Activated CD4-positive, alpha-beta memory T cell treated with anti-CD3 and anti-CD28 coated beads for 36 hours (primary cell): ENCODE data around the gene LRP2BP. TPM values are rescaled to one million over a fixed set of nuclear protein-coding genes. Genes with fewer than 3 reads are reported as not detected.
"Not testable (repeated sequence)": the region's sequence is repeated elsewhere in the genome, so short reads cannot be mapped to it uniquely, and the experiment has no call there.

ENCODE experiments used
- CTCF ChIA-PET: fragments of 350-600 bp; sonication (Branson Sonifier 250); formaldehyde crosslinking; loops from one replicate; lab custom pipeline; 2021; ENCODE audit warnings: antibody characterized with exemption, inconsistent platforms; lab: Charles Lee
- POLR2A ChIA-PET: fragments of 350-600 bp; sonication (Branson Sonifier 250); formaldehyde crosslinking; loops from one replicate; lab custom pipeline; 2021; ENCODE audit warnings: antibody characterized with exemption; lab: Charles Lee
- DNase-seq: peaks from one replicate; pipeline ENCODE4 v3.0.0-alpha.2; 2020
- H3K27ac Mint-ChIP-seq: one replicate; pipeline ENCODE4 v1.8.0; 2021; ENCODE audit warnings: mixed read lengths
- H3K27me3 Mint-ChIP-seq: one replicate; pipeline ENCODE4 v1.8.0; 2021; ENCODE audit warnings: mixed read lengths
- H3K36me3 Mint-ChIP-seq: one replicate; pipeline ENCODE4 v1.8.0; 2021; ENCODE audit warnings: mixed read lengths
- H3K4me1 Mint-ChIP-seq: one replicate; pipeline ENCODE4 v1.8.0; 2021; ENCODE audit warnings: low read depth, mixed read lengths
- H3K4me3 Mint-ChIP-seq: one replicate; pipeline ENCODE4 v1.8.0; 2021; ENCODE audit warnings: mild to moderate bottlenecking, mixed read lengths
- H3K9me3 Mint-ChIP-seq: one replicate; pipeline ENCODE4 v1.8.0; 2021; ENCODE audit warnings: mixed read lengths
- intact Hi-C: fragments of 100-400 bp; cut with micrococcal nuclease; formaldehyde crosslinking; loops from one replicate; pipeline ENCODE4 v1.15.1; 2023
- total RNA-seq, 2 experiments: library from RNA; stranded (reverse); gene quantifications; one replicate each; pipeline ENCODE4 v1.2.3, GENCODE V29; 2021

LRP2BP gene
- total RNA-seq, 2 experiments from 2014 or later, result 0.36 to 0.48 TPM

GRCh38 chr4:185339941-185340340 is 55.8 kb downstream of the LRP2BP start:
- H3K4me1 Mint-ChIP-seq, result peaks cover 55% of the 10 kb centered on the region
- H3K27ac Mint-ChIP-seq, result no peak overlapping the region
- H3K4me3 Mint-ChIP-seq, result no peak overlapping the region
- no peak for DNase-seq
- intact Hi-C loops, result loop anchor here (5.0 kb wide), 3 partner anchors 83 to 918 kb away; partner anchors contain the start of gene CFAP97
- ChIA-PET POLR2A (no interaction called here), CTCF (no interaction called here)
- no peaks in the 10 kb centered on the region for H3K27me3 Mint-ChIP-seq
- peaks cover 32% of the 10 kb centered on the region for H3K36me3 Mint-ChIP-seq
- H3K9me3 Mint-ChIP-seq, result peaks cover 2% of the 10 kb centered on the region

GRCh38 chr4:185335579-185335978 is 60.1 kb downstream of the LRP2BP start:
- Mint-ChIP-seq H3K4me3 (no peak overlapping the region), H3K9me3 (peaks cover 2% of the 10 kb centered on the region), H3K27me3 (no peaks in the 10 kb centered on the region), H3K4me1 (peaks cover 27% of the 10 kb centered on the region), H3K27ac (no peak overlapping the region), H3K36me3 (peaks cover 27% of the 10 kb centered on the region)
- ChIA-PET POLR2A (no interaction called here), CTCF (interaction anchor here (0.6 to 0.7 kb wide), 2 partner anchors 68 to 340 kb away, joined by 3 to 5 read pairs; no protein-coding TSS in a partner anchor)
- intact Hi-C loops, result no loop called here
- no peak for DNase-seq

GRCh38 chr4:185334326-185334725 is 61.4 kb downstream of the LRP2BP start:
- H3K4me3 Mint-ChIP-seq, result no peak overlapping the region
- H3K9me3 Mint-ChIP-seq, result peaks cover 2% of the 10 kb centered on the region
- intact Hi-C loops, result no loop called here
- CTCF ChIA-PET, result no interaction called here
- no peaks in the 10 kb centered on the region for H3K27me3 Mint-ChIP-seq
- peaks cover 15% of the 10 kb centered on the region for H3K4me1 Mint-ChIP-seq
- no peak for DNase-seq
- H3K36me3 Mint-ChIP-seq, result peaks cover 30% of the 10 kb centered on the region
- no peak overlapping the region for H3K27ac Mint-ChIP-seq
- POLR2A ChIA-PET, result no interaction called here

GRCh38 chr4:185332575-185333464 is 62.9 kb downstream of the LRP2BP start:
- peaks cover 28% of the 10 kb centered on the region for H3K36me3 Mint-ChIP-seq
- no peaks in the 10 kb centered on the region for H3K9me3 Mint-ChIP-seq
- H3K27ac Mint-ChIP-seq, result no peak overlapping the region
- intact Hi-C loops, result no loop called here
- CTCF ChIA-PET, result interaction anchor here (1.0 kb wide), 1 partner anchor 9 kb away, joined by 3 read pairs; no protein-coding TSS in a partner anchor
- no peak overlapping the region for H3K4me3 Mint-ChIP-seq
- no peaks in the 10 kb centered on the region for H3K27me3 Mint-ChIP-seq
- POLR2A ChIA-PET, result no interaction called here
- DNase-seq, result no peak
- H3K4me1 Mint-ChIP-seq, result peaks cover 12% of the 10 kb centered on the region

GRCh38 chr4:185329879-185330510 is 65.7 kb downstream of the LRP2BP start:
- peaks cover 13% of the 10 kb centered on the region for H3K36me3 Mint-ChIP-seq
- H3K4me3 Mint-ChIP-seq, H3K27ac Mint-ChIP-seq, POLR2A ChIA-PET, CTCF ChIA-PET, DNase-seq, H3K27me3 Mint-ChIP-seq, H3K9me3 Mint-ChIP-seq, intact Hi-C loops: not testable (repeated sequence)
- peaks cover 12% of the 10 kb centered on the region for H3K4me1 Mint-ChIP-seq

GRCh38 chr4:185328586-185328985 is 67.1 kb downstream of the LRP2BP start:
- Mint-ChIP-seq H3K27me3 (no peaks in the 10 kb centered on the region), H3K4me1 (peaks cover 12% of the 10 kb centered on the region), H3K9me3 (no peaks in the 10 kb centered on the region), H3K36me3 (peaks cover 23% of the 10 kb centered on the region), H3K4me3 (no peak overlapping the region), H3K27ac (no peak overlapping the region)
- CTCF ChIA-PET, result interaction anchor here (1.1 kb wide), 1 partner anchor 194 kb away, joined by 3 read pairs; no protein-coding TSS in a partner anchor
- intact Hi-C loops, result no loop called here
- no peak for DNase-seq
- POLR2A ChIA-PET, result no interaction called here

- H3K36me3 Mint-ChIP-seq, result peaks cover 23% of the 10 kb centered on the region
- intact Hi-C loops, result not testable (repeated sequence)
Measured at GRCh38 chr4:185325721-185326120, 70.0 kb downstream of the LRP2BP start.

GRCh38 chr4:185324361-185324760 is 71.4 kb downstream of the LRP2BP start:
- H3K4me1 Mint-ChIP-seq, H3K9me3 Mint-ChIP-seq, POLR2A ChIA-PET, DNase-seq, CTCF ChIA-PET, H3K27ac Mint-ChIP-seq, H3K4me3 Mint-ChIP-seq, H3K27me3 Mint-ChIP-seq, intact Hi-C loops: not testable (repeated sequence)
- H3K36me3 Mint-ChIP-seq, result peaks cover 27% of the 10 kb centered on the region

More at GRCh38 chr4:185325721-185326120, 70.0 kb downstream of the LRP2BP start:
- H3K27ac Mint-ChIP-seq, CTCF ChIA-PET, H3K27me3 Mint-ChIP-seq, DNase-seq, POLR2A ChIA-PET, H3K4me1 Mint-ChIP-seq, H3K4me3 Mint-ChIP-seq, H3K9me3 Mint-ChIP-seq: not testable (repeated sequence)

GRCh38 chr4:185323606-185324005 is 72.1 kb downstream of the LRP2BP start:
- H3K36me3 Mint-ChIP-seq, result peaks cover 24% of the 10 kb centered on the region
- H3K27me3 Mint-ChIP-seq, result no peaks in the 10 kb centered on the region
- no peaks in the 10 kb centered on the region for H3K9me3 Mint-ChIP-seq
- POLR2A ChIA-PET, result no interaction called here
- DNase-seq, result no peak
- peaks cover 3% of the 10 kb centered on the region for H3K4me1 Mint-ChIP-seq
- no peak overlapping the region for H3K4me3 Mint-ChIP-seq
- H3K27ac Mint-ChIP-seq, result no peak overlapping the region
- intact Hi-C loops, result no loop called here
- CTCF ChIA-PET, result no interaction called here

- H3K27ac Mint-ChIP-seq, result no peak overlapping the region
- no peak for DNase-seq
- CTCF ChIA-PET, result interaction anchor here (0.7 kb wide), 1 partner anchor 142 kb away, joined by 3 read pairs; no protein-coding TSS in a partner anchor
- no peaks in the 10 kb centered on the region for H3K27me3 Mint-ChIP-seq
- POLR2A ChIA-PET, result no interaction called here
- no peak overlapping the region for H3K4me3 Mint-ChIP-seq
- H3K4me1 Mint-ChIP-seq, result peaks cover 8% of the 10 kb centered on the region
- peaks cover 20% of the 10 kb centered on the region for H3K36me3 Mint-ChIP-seq
- no peaks in the 10 kb centered on the region for H3K9me3 Mint-ChIP-seq
- intact Hi-C loops, result no loop called here
Measured at GRCh38 chr4:185322803-185323202, 72.9 kb downstream of the LRP2BP start.

GRCh38 chr4:185318679-185319078 is 77.0 kb downstream of the LRP2BP start:
- POLR2A ChIA-PET, result no interaction called here
- no peak overlapping the region for H3K27ac Mint-ChIP-seq
- no peak overlapping the region for H3K4me3 Mint-ChIP-seq

GRCh38 chr4:185317880-185318279 is 77.8 kb downstream of the LRP2BP start:
- H3K4me1 Mint-ChIP-seq, result peaks cover 8% of the 10 kb centered on the region
- H3K4me3 Mint-ChIP-seq, result no peak overlapping the region
- H3K36me3 Mint-ChIP-seq, result peaks cover 44% of the 10 kb centered on the region
- DNase-seq, result no peak
- intact Hi-C loops, result no loop called here
- no peaks in the 10 kb centered on the region for H3K9me3 Mint-ChIP-seq
- H3K27ac Mint-ChIP-seq, result no peak overlapping the region
- ChIA-PET CTCF (no interaction called here), POLR2A (no interaction called here)
- no peaks in the 10 kb centered on the region for H3K27me3 Mint-ChIP-seq

More at GRCh38 chr4:185318679-185319078, 77.0 kb downstream of the LRP2BP start:
- intact Hi-C loops, result no loop called here
- Mint-ChIP-seq H3K36me3 (peaks cover 39% of the 10 kb centered on the region), H3K4me1 (peaks cover 8% of the 10 kb centered on the region), H3K27me3 (no peaks in the 10 kb centered on the region), H3K9me3 (no peaks in the 10 kb centered on the region)
- CTCF ChIA-PET, result no interaction called here
- no peak for DNase-seq
